ENCODE measurements around the gene CACFD1.

- TF ChIP-seq CTCF (conservative IDR thresholded peaks at IDR 0.05 in 1 of 2, IDR thresholded peaks at IDR 0.05 in 1 of 2; ENCODE audit: extremely low read depth in 1 of 2, insufficient read depth in 1 of 2, low read depth in 1 of 2, low read length in 2 of 2), result no peak
- no peak for TF ChIP-seq EZH2 (IDR thresholded peaks at IDR 0.05; ENCODE audit: borderline replicate concordance, low read length)
Observed at GRCh38 chr9:133459476-133460404, at the start of gene CACFD1.

Data from mammary epithelial cell (primary cell).